Loucy (cell line): ENCODE results near the gene ZNF593OS.

Experiments
- EZH2phosphoT487 ChIP-seq: fragments of 200-600 bp; IDR thresholded peaks from 2 replicates; pipeline ENCODE4 v1.6.1; 2018; ENCODE audit warnings: antibody characterized with exemption, mild to moderate bottlenecking, moderate library complexity, borderline replicate concordance
- TF ChIP-seq, protein P1 (sequence below): fragments of 200-600 bp; sonication (generic); conservative IDR thresholded peaks from 2 replicates; pipeline ENCODE4 v1.5.1; 2014; ENCODE audit warnings: mild to moderate bottlenecking, antibody characterized with exemption, low read length

DNA sequence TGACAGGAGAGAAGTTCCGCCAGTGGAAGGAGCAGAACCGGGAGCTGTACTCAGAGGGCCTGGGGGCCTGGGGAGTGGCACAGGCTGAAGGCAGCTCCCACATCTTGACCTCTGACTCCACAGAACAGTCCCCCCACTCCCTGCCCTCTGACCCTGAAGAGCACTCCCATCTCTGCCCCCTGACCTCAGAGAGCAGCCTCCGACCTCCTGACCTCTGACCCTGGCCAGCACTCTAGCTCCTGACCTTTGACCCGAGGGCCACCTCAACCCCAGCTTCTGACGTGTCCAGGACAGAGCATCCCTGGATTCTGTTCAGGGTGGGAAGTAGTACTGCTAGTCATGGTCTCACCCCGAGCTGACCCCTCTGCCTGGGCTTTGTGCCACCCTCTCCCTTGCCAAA lies 17.7 kb upstream of the ZNF593OS start:
- TF ChIP-seq, protein P1, sequence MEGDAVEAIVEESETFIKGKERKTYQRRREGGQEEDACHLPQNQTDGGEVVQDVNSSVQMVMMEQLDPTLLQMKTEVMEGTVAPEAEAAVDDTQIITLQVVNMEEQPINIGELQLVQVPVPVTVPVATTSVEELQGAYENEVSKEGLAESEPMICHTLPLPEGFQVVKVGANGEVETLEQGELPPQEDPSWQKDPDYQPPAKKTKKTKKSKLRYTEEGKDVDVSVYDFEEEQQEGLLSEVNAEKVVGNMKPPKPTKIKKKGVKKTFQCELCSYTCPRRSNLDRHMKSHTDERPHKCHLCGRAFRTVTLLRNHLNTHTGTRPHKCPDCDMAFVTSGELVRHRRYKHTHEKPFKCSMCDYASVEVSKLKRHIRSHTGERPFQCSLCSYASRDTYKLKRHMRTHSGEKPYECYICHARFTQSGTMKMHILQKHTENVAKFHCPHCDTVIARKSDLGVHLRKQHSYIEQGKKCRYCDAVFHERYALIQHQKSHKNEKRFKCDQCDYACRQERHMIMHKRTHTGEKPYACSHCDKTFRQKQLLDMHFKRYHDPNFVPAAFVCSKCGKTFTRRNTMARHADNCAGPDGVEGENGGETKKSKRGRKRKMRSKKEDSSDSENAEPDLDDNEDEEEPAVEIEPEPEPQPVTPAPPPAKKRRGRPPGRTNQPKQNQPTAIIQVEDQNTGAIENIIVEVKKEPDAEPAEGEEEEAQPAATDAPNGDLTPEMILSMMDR: no peak
- TF ChIP-seq EZH2phosphoT487: no peak
